GM12878 (cell line): ENCODE measurements around the gene UBASH3A. TPM values are rescaled to one million over a fixed set of nuclear protein-coding genes. Genes with fewer than 3 reads are reported as not detected.

Source experiments
- CBX5 ChIP-seq: sonication (generic); IDR thresholded peaks from 2 replicates; pipeline ENCODE4 v1.6.1; 2016; ENCODE audit warnings: low read depth, moderate library complexity, mild to moderate bottlenecking, inconsistent platforms
- CEBPB ChIP-seq, 2 experiments: fragments of 150-350 bp in 1 of 2; IDR thresholded peaks; 2 replicates each; pipeline ENCODE4 v1.6.1; 2012 to 2014; ENCODE audit warnings: low read depth in 2 of 2, low read length in 2 of 2, borderline replicate concordance in 1 of 2, inconsistent platforms in 1 of 2
- CHD2 ChIP-seq: IDR thresholded peaks from 2 replicates; pipeline ENCODE4 v1.6.1; 2011; ENCODE audit warnings: low read depth, low read length, improper control_type of control experiment, borderline replicate concordance
- CREB1 ChIP-seq: IDR thresholded peaks from 2 replicates; pipeline ENCODE4 v1.6.1; 2012; ENCODE audit warnings: low read depth, mild to moderate bottlenecking, inconsistent platforms
- FOXK2 ChIP-seq: fragments of 450-650 bp; IDR thresholded peaks from 2 replicates; pipeline ENCODE4 v1.6.1; 2017; ENCODE audit warnings: mild to moderate bottlenecking, moderate library complexity
- MTA3 ChIP-seq: IDR thresholded peaks from 2 replicates; pipeline ENCODE4 v1.6.1; 2012; ENCODE audit warnings: low read length, inconsistent platforms, borderline replicate concordance
- NR2C1 ChIP-seq: fragments of 450-650 bp; IDR thresholded peaks from 2 replicates; pipeline ENCODE4 v1.6.1; 2017; ENCODE audit warnings: antibody characterized with exemption, mild to moderate bottlenecking, moderate library complexity
- RBBP5 ChIP-seq: fragments of 200-600 bp; sonication (generic); conservative IDR thresholded peaks from 2 replicates; pipeline ENCODE4 v1.6.1; 2016
- SIX5 ChIP-seq: IDR thresholded peaks from 2 replicates; pipeline ENCODE4 v1.6.1; 2011; ENCODE audit warnings: mild to moderate bottlenecking, low read depth, low read length, moderate library complexity; ENCODE audit not compliant: severe bottlenecking
- SMAD5 ChIP-seq: IDR thresholded peaks from 2 replicates; pipeline ENCODE4 v1.6.1; 2016; ENCODE audit warnings: antibody characterized with exemption, low read depth
- TBL1XR1 ChIP-seq: IDR thresholded peaks from 2 replicates; pipeline ENCODE4 v1.6.1; 2012; ENCODE audit warnings: low read depth, low read length, improper control_type of control experiment
- TCF12 ChIP-seq: IDR thresholded peaks from 2 replicates; pipeline ENCODE4 v1.6.1; 2011; ENCODE audit warnings: low read depth, mild to moderate bottlenecking, low read length
- ZBED1 ChIP-seq: IDR thresholded peaks from 2 replicates; pipeline ENCODE4 v1.6.1; 2016; ENCODE audit warnings: borderline replicate concordance
- ZNF24 ChIP-seq: fragments of 450-650 bp; IDR thresholded peaks from 2 replicates; pipeline ENCODE4 v1.6.1; 2017; ENCODE audit warnings: antibody characterized with exemption, mild to moderate bottlenecking
- ZNF274 ChIP-seq: IDR thresholded peaks from one replicate; pipeline ENCODE4 v1.8.0; 2011; ENCODE audit not compliant: insufficient read length, insufficient read depth
- polyA plus RNA-seq, 11 experiments: library from polyadenylated mRNA; depleted of rRNA in 4 of 11; unstranded in 6 of 11; stranded (reverse) in 5 of 11; fragments of >200 nt; fragmentation: Nextera tagmentation in 4 of 11; fragmentation: Illumina TruSeq in 1 of 11; extraction: Ambion mirVana in 4 of 11; extraction: Trizol in 1 of 11; gene quantifications; 1 replicate in 1 of 11; 2 replicates in 10 of 11; pipeline versions ENCODE4 v1.2.1 to v1.2.3, GENCODE V29; 2011 to 2016; ENCODE audit warnings: inconsistent platforms in 2 of 11, missing spikeins in 2 of 11, low read depth in 1 of 11
- total RNA-seq, 4 experiments: library from RNA; depleted of rRNA in 3 of 4; stranded (reverse); fragments of >200 nt in 3 of 4; fragmentation: Illumina TruSeq in 1 of 4; extraction: Trizol in 1 of 4; gene quantifications; 2 replicates each; pipeline versions ENCODE4 v1.2.1 to v1.2.3, GENCODE V29; 2013 to 2021
- TF ChIP-seq, protein P1 (sequence below): fragments of 450-650 bp; IDR thresholded peaks from 2 replicates; pipeline ENCODE4 v1.6.1; 2018; ENCODE audit warnings: mild to moderate bottlenecking, low read depth, moderate library complexity; ENCODE audit not compliant: partially characterized antibody
- TF ChIP-seq, protein P2 (sequence below): fragments of 450-650 bp; formaldehyde crosslinking; IDR thresholded peaks from 2 replicates; pipeline ENCODE4 v1.5.0; 2022; ENCODE audit warnings: mild to moderate bottlenecking, missing genetic modification characterization
- TF ChIP-seq, protein P3 (sequence below): fragments of 450-650 bp; IDR thresholded peaks from 2 replicates; pipeline ENCODE4 v1.6.1; 2014; ENCODE audit warnings: mild to moderate bottlenecking
- TF ChIP-seq, protein P4 (sequence below): IDR thresholded peaks from 2 replicates; pipeline ENCODE4 v1.6.1; 2011; ENCODE audit warnings: borderline replicate concordance, low read depth, mild to moderate bottlenecking, moderate library complexity, low read length; ENCODE audit not compliant: insufficient read depth, poor library complexity, severe bottlenecking
- TF ChIP-seq, protein P5 (sequence below): fragments of 450-650 bp; IDR thresholded peaks from 2 replicates; pipeline ENCODE4 v1.6.1; 2017; ENCODE audit warnings: borderline replicate concordance

UBASH3A gene
- total and polyA plus RNA-seq, 10 of the 15 experiments (the other 5 are each of a cell fraction or from before 2014, with no cell fraction given), result 0.04 to 0.39 (median 0.23) TPM; not detected in 1

DNA sequence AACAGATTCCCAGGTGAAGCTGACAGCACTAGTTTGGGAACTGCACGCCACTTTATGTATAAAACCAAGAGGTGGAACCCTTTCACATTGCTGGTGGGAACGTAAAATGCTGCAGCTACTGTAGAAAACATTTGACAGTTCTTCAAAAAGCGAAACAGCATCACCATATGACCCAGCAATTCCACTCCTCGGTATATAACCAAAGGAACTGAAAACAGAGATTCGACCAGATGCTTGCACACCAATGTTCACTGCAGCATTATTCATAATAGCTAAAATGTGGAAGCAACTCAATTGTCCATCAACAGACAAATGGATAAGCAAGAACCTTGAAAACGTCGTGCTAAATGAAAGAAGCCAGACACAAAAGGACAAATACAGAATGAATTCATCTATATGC lies 74.8 kb downstream of the UBASH3A start (continued):
- TF ChIP-seq ZNF274 (no peak), FOXK2 (no peak), CBX5 (0 out of 2 replicates have a peak, but pooled peaks have one; percentile 50), ZBED1 (no peak), NR2C1 (no peak), TCF12 (peak; percentile 64; the same call in 1 of the 2 replicates), TBL1XR1 (peak; percentile 66; the same call in 1 of the 2 replicates), CHD2 (no peak), SMAD5 (no peak), ZNF24 (peak; percentile 74), RBBP5 (no peak), SIX5 (no peak), MTA3 (no peak), CREB1 (0 out of 2 replicates have a peak, but pooled peaks have one; percentile 14), CEBPB (IDR thresholded peaks at IDR 0.05; ENCODE audit: borderline replicate concordance in 1 of 2, low read depth in 2 of 2, low read length in 2 of 2) (no peak)
- TF ChIP-seq, protein P1, sequence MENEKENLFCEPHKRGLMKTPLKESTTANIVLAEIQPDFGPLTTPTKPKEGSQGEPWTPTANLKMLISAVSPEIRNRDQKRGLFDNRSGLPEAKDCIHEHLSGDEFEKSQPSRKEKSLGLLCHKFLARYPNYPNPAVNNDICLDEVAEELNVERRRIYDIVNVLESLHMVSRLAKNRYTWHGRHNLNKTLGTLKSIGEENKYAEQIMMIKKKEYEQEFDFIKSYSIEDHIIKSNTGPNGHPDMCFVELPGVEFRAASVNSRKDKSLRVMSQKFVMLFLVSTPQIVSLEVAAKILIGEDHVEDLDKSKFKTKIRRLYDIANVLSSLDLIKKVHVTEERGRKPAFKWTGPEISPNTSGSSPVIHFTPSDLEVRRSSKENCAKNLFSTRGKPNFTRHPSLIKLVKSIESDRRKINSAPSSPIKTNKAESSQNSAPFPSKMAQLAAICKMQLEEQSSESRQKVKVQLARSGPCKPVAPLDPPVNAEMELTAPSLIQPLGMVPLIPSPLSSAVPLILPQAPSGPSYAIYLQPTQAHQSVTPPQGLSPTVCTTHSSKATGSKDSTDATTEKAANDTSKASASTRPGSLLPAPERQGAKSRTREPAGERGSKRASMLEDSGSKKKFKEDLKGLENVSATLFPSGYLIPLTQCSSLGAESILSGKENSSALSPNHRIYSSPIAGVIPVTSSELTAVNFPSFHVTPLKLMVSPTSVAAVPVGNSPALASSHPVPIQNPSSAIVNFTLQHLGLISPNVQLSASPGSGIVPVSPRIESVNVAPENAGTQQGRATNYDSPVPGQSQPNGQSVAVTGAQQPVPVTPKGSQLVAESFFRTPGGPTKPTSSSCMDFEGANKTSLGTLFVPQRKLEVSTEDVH, result no peak
- TF ChIP-seq, protein P2, sequence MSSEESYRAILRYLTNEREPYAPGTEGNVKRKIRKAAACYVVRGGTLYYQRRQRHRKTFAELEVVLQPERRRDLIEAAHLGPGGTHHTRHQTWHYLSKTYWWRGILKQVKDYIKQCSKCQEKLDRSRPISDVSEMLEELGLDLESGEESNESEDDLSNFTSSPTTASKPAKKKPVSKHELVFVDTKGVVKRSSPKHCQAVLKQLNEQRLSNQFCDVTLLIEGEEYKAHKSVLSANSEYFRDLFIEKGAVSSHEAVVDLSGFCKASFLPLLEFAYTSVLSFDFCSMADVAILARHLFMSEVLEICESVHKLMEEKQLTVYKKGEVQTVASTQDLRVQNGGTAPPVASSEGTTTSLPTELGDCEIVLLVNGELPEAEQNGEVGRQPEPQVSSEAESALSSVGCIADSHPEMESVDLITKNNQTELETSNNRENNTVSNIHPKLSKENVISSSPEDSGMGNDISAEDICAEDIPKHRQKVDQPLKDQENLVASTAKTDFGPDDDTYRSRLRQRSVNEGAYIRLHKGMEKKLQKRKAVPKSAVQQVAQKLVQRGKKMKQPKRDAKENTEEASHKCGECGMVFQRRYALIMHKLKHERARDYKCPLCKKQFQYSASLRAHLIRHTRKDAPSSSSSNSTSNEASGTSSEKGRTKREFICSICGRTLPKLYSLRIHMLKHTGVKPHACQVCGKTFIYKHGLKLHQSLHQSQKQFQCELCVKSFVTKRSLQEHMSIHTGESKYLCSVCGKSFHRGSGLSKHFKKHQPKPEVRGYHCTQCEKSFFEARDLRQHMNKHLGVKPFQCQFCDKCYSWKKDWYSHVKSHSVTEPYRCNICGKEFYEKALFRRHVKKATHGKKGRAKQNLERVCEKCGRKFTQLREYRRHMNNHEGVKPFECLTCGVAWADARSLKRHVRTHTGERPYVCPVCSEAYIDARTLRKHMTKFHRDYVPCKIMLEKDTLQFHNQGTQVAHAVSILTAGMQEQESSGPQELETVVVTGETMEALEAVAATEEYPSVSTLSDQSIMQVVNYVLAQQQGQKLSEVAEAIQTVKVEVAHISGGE (CRISPR knock-in tag), result no peak
- TF ChIP-seq, protein P3, sequence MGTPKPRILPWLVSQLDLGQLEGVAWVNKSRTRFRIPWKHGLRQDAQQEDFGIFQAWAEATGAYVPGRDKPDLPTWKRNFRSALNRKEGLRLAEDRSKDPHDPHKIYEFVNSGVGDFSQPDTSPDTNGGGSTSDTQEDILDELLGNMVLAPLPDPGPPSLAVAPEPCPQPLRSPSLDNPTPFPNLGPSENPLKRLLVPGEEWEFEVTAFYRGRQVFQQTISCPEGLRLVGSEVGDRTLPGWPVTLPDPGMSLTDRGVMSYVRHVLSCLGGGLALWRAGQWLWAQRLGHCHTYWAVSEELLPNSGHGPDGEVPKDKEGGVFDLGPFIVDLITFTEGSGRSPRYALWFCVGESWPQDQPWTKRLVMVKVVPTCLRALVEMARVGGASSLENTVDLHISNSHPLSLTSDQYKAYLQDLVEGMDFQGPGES, result no peak
- TF ChIP-seq, protein P4, sequence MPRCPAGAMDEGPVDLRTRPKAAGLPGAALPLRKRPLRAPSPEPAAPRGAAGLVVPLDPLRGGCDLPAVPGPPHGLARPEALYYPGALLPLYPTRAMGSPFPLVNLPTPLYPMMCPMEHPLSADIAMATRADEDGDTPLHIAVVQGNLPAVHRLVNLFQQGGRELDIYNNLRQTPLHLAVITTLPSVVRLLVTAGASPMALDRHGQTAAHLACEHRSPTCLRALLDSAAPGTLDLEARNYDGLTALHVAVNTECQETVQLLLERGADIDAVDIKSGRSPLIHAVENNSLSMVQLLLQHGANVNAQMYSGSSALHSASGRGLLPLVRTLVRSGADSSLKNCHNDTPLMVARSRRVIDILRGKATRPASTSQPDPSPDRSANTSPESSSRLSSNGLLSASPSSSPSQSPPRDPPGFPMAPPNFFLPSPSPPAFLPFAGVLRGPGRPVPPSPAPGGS, result no peak
- TF ChIP-seq, protein P5, sequence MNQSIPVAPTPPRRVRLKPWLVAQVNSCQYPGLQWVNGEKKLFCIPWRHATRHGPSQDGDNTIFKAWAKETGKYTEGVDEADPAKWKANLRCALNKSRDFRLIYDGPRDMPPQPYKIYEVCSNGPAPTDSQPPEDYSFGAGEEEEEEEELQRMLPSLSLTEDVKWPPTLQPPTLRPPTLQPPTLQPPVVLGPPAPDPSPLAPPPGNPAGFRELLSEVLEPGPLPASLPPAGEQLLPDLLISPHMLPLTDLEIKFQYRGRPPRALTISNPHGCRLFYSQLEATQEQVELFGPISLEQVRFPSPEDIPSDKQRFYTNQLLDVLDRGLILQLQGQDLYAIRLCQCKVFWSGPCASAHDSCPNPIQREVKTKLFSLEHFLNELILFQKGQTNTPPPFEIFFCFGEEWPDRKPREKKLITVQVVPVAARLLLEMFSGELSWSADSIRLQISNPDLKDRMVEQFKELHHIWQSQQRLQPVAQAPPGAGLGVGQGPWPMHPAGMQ, result no peak
